Neural progenitor cell (in vitro differentiated cells): ENCODE results near the gene NGLY1. TPM values are rescaled to one million over a fixed set of nuclear protein-coding genes. Genes with fewer than 3 reads are reported as not detected.
A peak's percentile ranks its signal among the peaks of the same experiment; 100 is the strongest.

Source experiments
- DNase-seq: peaks from one replicate; pipeline ENCODE4 v3.0.0-alpha.2; 2016; ENCODE audit warnings: low spot score
- H2AFZ ChIP-seq: fragments of 200-600 bp; sonication (generic); replicated peaks from 2 replicates; pipeline ENCODE4 v1.6.1; 2016; ENCODE audit warnings: antibody characterized with exemption
- H3F3A ChIP-seq: fragments of 200-600 bp; sonication (generic); 2 replicates; pipeline ENCODE4 v1.6.1; 2016; ENCODE audit warnings: antibody characterized with exemption, low read depth
- H3K27ac ChIP-seq: fragments of 200-600 bp; sonication (generic); 2 replicates; pipeline ENCODE4 v1.5.1; 2016; ENCODE audit warnings: mild to moderate bottlenecking
- H3K27me3 ChIP-seq: fragments of 200-600 bp; sonication (generic); 2 replicates; pipeline ENCODE4 v1.6.1; 2016; ENCODE audit warnings: mild to moderate bottlenecking, moderate library complexity
- H3K36me3 ChIP-seq: fragments of 200-600 bp; sonication (generic); 2 replicates; pipeline ENCODE4 v1.5.1; 2016
- H3K4me1 ChIP-seq: fragments of 200-600 bp; sonication (generic); 2 replicates; pipeline ENCODE4 v1.6.1; 2016; ENCODE audit warnings: mixed run types
- H3K4me2 ChIP-seq: fragments of 200-600 bp; sonication (generic); 2 replicates; pipeline ENCODE4 v1.6.1; 2016
- H3K4me3 ChIP-seq: fragments of 200-600 bp; sonication (generic); 2 replicates; pipeline ENCODE4 v1.5.1; 2016
- H3K79me2 ChIP-seq: fragments of 200-600 bp; sonication (generic); 2 replicates; pipeline ENCODE4 v1.6.1; 2016; ENCODE audit warnings: low read depth
- H3K9ac ChIP-seq: fragments of 200-600 bp; sonication (generic); 2 replicates; pipeline ENCODE4 v1.6.1; 2016
- H3K9me3 ChIP-seq: fragments of 200-600 bp; sonication (generic); 2 replicates; pipeline ENCODE4 v1.5.1; 2016; ENCODE audit warnings: low read depth
- H4K20me1 ChIP-seq: fragments of 200-600 bp; sonication (generic); 2 replicates; pipeline ENCODE4 v1.6.1; 2016; ENCODE audit warnings: low read depth
- H3K27ac Mint-ChIP-seq: 3 replicates; pipeline ENCODE4 v1.8.0; 2021; ENCODE audit warnings: mixed read lengths
- H3K27me3 Mint-ChIP-seq: 2 replicates; pipeline ENCODE4 v1.8.0; 2022; ENCODE audit warnings: low read depth, mild to moderate bottlenecking, inconsistent platforms, moderate library complexity, mixed read lengths; ENCODE audit not compliant: insufficient read depth
- H3K36me3 Mint-ChIP-seq: 3 replicates; pipeline ENCODE4 v1.8.0; 2021; ENCODE audit warnings: mixed read lengths
- H3K4me1 Mint-ChIP-seq: 3 replicates; pipeline ENCODE4 v1.8.0; 2021; ENCODE audit warnings: mixed read lengths
- H3K4me3 Mint-ChIP-seq: 3 replicates; pipeline ENCODE4 v1.8.0; 2021; ENCODE audit warnings: mild to moderate bottlenecking, moderate library complexity, mixed read lengths
- H3K9me3 Mint-ChIP-seq: 3 replicates; pipeline ENCODE4 v1.8.0; 2020; ENCODE audit warnings: mixed read lengths
- EZH2 ChIP-seq: fragments of 200-600 bp; sonication (generic); IDR thresholded peaks from 2 replicates; pipeline ENCODE4 v1.6.1; 2017; ENCODE audit warnings: antibody characterized with exemption, mild to moderate bottlenecking, moderate library complexity
- EZH2phosphoT487 ChIP-seq: fragments of 200-600 bp; sonication (generic); IDR thresholded peaks from 2 replicates; pipeline ENCODE4 v1.6.1; 2017; ENCODE audit warnings: antibody characterized with exemption
- total RNA-seq: library from RNA; depleted of rRNA; stranded (reverse); fragments of >200 nt; gene quantifications from 2 replicates; pipeline ENCODE4 v1.2.3, GENCODE V29; 2015; ENCODE audit warnings: low replicate concordance
- TF ChIP-seq, protein P1 (sequence below): fragments of 200-600 bp; sonication (generic); IDR thresholded peaks from 2 replicates; pipeline ENCODE4 v1.5.1; 2017; ENCODE audit warnings: antibody characterized with exemption, mild to moderate bottlenecking

The NGLY1 gene
- total RNA-seq, 1 donor from 2014 or later: 45.0 TPM

DNA sequence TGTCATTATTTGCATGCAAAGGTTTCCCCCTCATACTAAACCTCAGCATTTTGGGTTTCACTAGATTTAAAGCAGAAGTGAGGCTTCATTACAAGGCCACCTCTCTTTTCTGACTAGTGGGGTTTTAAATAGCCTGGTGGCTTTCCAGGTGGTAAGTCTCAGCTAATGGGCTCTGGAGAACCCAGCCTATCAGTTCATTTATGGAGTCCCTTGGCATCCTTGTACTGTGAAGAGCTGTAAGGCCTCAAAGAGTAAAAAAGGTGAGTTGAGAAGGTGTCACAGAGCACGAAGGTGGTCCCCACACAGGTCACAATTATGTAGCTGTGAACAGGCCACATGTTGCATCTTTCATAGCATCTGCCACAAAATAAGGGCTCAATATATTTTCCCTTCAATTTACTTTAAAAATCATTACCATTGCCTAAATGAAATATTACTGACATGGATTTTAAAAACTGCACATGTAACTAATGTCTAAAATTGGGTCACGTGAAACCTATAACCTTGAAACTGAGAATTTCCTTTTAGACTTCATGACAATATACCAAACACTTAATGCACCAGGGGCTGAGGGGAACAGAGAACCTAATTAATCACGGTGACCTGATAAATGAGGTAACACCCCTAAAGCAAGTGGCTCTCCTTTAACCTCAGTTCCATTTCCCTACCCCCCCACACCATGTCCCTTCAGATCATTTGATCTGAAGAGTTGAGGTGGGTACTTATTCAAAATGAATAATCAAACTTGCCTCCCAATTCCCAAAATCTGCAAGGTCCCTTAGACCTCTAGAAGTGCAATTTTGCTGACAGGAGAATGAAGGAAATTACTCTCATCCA lies 1.3 kb downstream of the NGLY1 start:
- no peaks in the 10 kb centered on the region for H3F3A ChIP-seq

DNA sequence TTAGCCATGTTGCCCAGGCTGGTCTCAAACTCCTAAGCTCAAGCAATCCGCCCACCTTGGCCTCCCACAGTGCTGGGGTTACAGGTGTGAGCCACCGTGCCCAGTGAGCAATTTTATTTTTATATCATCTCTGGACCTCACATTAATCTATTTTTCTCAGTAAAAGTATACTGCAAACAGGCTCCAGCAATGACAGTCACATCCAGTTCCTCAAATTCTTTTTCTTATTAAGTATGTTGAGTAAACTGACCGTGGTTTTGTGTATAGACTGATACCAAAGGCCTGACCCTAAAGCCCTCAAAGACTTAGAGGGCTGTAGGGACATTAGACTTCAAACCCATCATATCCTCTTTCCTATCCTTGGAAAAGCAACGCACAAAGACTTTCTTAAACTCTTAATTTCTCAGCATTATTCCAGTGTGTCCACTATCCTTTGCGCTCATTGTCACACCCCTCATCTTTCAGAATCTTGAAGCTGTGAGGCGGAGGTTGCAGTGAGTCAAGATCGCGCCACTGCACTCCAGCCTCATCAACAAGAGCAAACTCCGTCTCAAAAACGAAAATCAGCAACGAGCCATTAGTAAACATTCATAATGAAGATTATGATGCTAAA lies 2.0 kb downstream of the NGLY1 start:
- no peak overlapping the region for H2AFZ ChIP-seq
- no peaks in the 10 kb centered on the region for H3K9me3 ChIP-seq
- H3K27me3 Mint-ChIP-seq: peaks cover 2% of the 10 kb centered on the region
- no peak for TF ChIP-seq EZH2phosphoT487
- TF ChIP-seq, protein P1, sequence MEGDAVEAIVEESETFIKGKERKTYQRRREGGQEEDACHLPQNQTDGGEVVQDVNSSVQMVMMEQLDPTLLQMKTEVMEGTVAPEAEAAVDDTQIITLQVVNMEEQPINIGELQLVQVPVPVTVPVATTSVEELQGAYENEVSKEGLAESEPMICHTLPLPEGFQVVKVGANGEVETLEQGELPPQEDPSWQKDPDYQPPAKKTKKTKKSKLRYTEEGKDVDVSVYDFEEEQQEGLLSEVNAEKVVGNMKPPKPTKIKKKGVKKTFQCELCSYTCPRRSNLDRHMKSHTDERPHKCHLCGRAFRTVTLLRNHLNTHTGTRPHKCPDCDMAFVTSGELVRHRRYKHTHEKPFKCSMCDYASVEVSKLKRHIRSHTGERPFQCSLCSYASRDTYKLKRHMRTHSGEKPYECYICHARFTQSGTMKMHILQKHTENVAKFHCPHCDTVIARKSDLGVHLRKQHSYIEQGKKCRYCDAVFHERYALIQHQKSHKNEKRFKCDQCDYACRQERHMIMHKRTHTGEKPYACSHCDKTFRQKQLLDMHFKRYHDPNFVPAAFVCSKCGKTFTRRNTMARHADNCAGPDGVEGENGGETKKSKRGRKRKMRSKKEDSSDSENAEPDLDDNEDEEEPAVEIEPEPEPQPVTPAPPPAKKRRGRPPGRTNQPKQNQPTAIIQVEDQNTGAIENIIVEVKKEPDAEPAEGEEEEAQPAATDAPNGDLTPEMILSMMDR: no peak
- no peak for TF ChIP-seq EZH2
- H3K4me3 Mint-ChIP-seq: peak overlapping the region; percentile 93
- peak overlapping the region; percentile 83 for H3K4me2 ChIP-seq
- peaks cover 7% of the 10 kb centered on the region for H3K9me3 Mint-ChIP-seq
- DNase-seq: no peak
- H3F3A ChIP-seq: no peaks in the 10 kb centered on the region
- peak overlapping the region; percentile 93 for H3K4me3 ChIP-seq
- H3K4me1 Mint-ChIP-seq: peaks cover 24% of the 10 kb centered on the region
- H3K9ac ChIP-seq: no peak overlapping the region
- H3K27ac Mint-ChIP-seq: no peak overlapping the region
- peaks cover 7% of the 10 kb centered on the region for H3K27me3 ChIP-seq
- no peak overlapping the region for H3K27ac ChIP-seq
- H4K20me1 ChIP-seq: no peaks in the 10 kb centered on the region
- H3K36me3 Mint-ChIP-seq: peaks cover 21% of the 10 kb centered on the region
- H3K4me1 ChIP-seq: peaks cover 10% of the 10 kb centered on the region
- no peaks in the 10 kb centered on the region for H3K36me3 ChIP-seq
- peaks cover 39% of the 10 kb centered on the region for H3K79me2 ChIP-seq

More for the DNA sequence above, 1.3 kb downstream of the NGLY1 start:
- Mint-ChIP-seq H3K9me3 (peaks cover 4% of the 10 kb centered on the region), H3K27me3 (peaks cover under 1% of the 10 kb centered on the region), H3K27ac (no peak overlapping the region), H3K36me3 (peaks cover 14% of the 10 kb centered on the region), H3K4me3 (peak overlapping the region; percentile 93), H3K4me1 (peaks cover 24% of the 10 kb centered on the region)
- TF ChIP-seq EZH2: no peak
- TF ChIP-seq, protein P1: no peak
- TF ChIP-seq EZH2phosphoT487: no peak
- H2AFZ ChIP-seq: no peak overlapping the region
- H3K4me3 ChIP-seq: peak overlapping the region; percentile 93
- no peak overlapping the region for H3K27ac ChIP-seq
- H3K4me2 ChIP-seq: peak overlapping the region; percentile 83
- no peaks in the 10 kb centered on the region for H3K9me3 ChIP-seq
- peaks cover 10% of the 10 kb centered on the region for H3K4me1 ChIP-seq
- H3K79me2 ChIP-seq: peaks cover 39% of the 10 kb centered on the region
- H3K27me3 ChIP-seq: peaks cover 7% of the 10 kb centered on the region
- H4K20me1 ChIP-seq: no peaks in the 10 kb centered on the region
- DNase-seq: peak; percentile 4
- peak overlapping the region; percentile 54 for H3K9ac ChIP-seq
- H3K36me3 ChIP-seq: no peaks in the 10 kb centered on the region

DNA sequence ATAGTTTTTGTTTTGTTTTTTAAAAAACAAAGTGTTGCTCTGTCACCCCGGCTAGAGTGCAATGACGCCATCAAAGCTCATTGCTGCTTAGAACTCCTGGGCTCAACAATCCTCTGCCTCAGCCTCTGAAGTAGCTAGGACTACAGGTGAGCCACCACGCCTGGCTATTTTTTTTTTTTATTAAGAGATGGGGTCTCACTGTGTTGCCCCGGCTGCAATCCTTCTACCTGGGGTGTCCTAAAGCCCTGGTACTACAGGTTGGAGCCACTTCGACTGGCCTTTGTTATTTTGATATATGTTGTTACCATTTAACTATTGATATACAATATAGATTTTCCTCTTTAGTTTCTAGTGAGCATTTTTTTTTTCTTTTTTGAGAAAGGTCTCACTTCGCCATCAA lies 2.6 kb downstream of the NGLY1 start:
- Histone ChIP-seq H4K20me1 (no peaks in the 10 kb centered on the region), H3F3A (no peaks in the 10 kb centered on the region), H3K27me3 (peaks cover 7% of the 10 kb centered on the region), H3K9ac (no peak overlapping the region), H3K27ac (no peak overlapping the region), H3K4me2 (no peak overlapping the region), H3K4me1 (peaks cover 10% of the 10 kb centered on the region), H3K79me2 (peaks cover 39% of the 10 kb centered on the region), H2AFZ (no peak overlapping the region), H3K4me3 (no peak overlapping the region), H3K9me3 (no peaks in the 10 kb centered on the region), H3K36me3 (no peaks in the 10 kb centered on the region)
- TF ChIP-seq, protein P1: no peak
- TF ChIP-seq EZH2: no peak
- TF ChIP-seq EZH2phosphoT487: no peak
- no peak for DNase-seq
- H3K27me3 Mint-ChIP-seq: peaks cover 2% of the 10 kb centered on the region
- H3K27ac Mint-ChIP-seq: no peak overlapping the region
- H3K4me1 Mint-ChIP-seq: peaks cover 22% of the 10 kb centered on the region
- H3K4me3 Mint-ChIP-seq: no peak overlapping the region
- H3K36me3 Mint-ChIP-seq: peaks cover 26% of the 10 kb centered on the region
- H3K9me3 Mint-ChIP-seq: peaks cover 7% of the 10 kb centered on the region
